ENCODE results near the gene NFKB1. TPM values are rescaled to one million over a fixed set of nuclear protein-coding genes. Genes with fewer than 3 reads are reported as not detected.

NFKB1 gene
- total and polyA plus RNA-seq, 10 of the 15 experiments (the other 5 are each of a cell fraction or from before 2014, with no cell fraction given) = 8.7 to 110 (median 57.3) TPM

Other genes starting within 250 kb of the NFKB1 start
- gene SLC39A8, start 155.9 kb upstream of the NFKB1 start, total RNA-seq (2014; rRNA removed) = 39.4 and 45.6 TPM in 2 replicates
- 35.6 and 36.1 TPM in 2 replicates for gene SLC39A8, start 155.9 kb upstream of the NFKB1 start, total RNA-seq (2014; rRNA removed; fragmentation: Illumina TruSeq; extraction: Trizol)
- 34.0 and 36.3 TPM in 2 replicates for gene SLC39A8, start 155.9 kb upstream of the NFKB1 start, total RNA-seq (2021)
- gene SLC39A8, start 155.9 kb upstream of the NFKB1 start, polyA plus RNA-seq (2011; rRNA removed) = 47.8 and 76.0 TPM in 2 replicates
- 26.6 and 35.4 TPM in 2 replicates for gene SLC39A8, start 155.9 kb upstream of the NFKB1 start, polyA plus RNA-seq (2014; fragmentation: Illumina TruSeq; extraction: Trizol)
- 10 to 100 TPM in 1 of 2 experiments, 1 to 10 TPM in 1; 7.9 to 16.6 TPM for gene SLC39A8, start 155.9 kb upstream of the NFKB1 start, polyA plus RNA-seq (2014; fragmentation: Nextera tagmentation; extraction: Ambion mirVana)
- gene SLC39A8, start 155.9 kb upstream of the NFKB1 start, polyA plus RNA-seq (2014; rRNA removed) = 17.9 and 22.3 TPM in 2 replicates
- 10 to 100 TPM; 31.6 to 34.1 TPM for gene SLC39A8, start 155.9 kb upstream of the NFKB1 start, polyA plus RNA-seq (2016; fragmentation: Nextera tagmentation; extraction: Ambion mirVana)